NCI-H2081 (cell line): ENCODE data around the gene RAI1.

Experiments
- DNase-seq, 2 experiments: peaks; one replicate each; lab custom pipeline; 2025; lab: John Stamatoyannopoulos, UW

RAI1 gene

GRCh38 chr17:17784657-17785267 lies 103.5 kb downstream of the RAI1 start:
- DNase-seq: peak; percentile 9 to 31

GRCh38 chr17:17785407-17785806 lies 104.1 kb downstream of the RAI1 start:
- peak in 1 of 2 experiments; percentile 20 for DNase-seq

- DNase-seq: no peak
Observed at GRCh38 chr17:17786998-17787397, 105.7 kb downstream of the RAI1 start.

GRCh38 chr17:17787568-17787967 lies 106.3 kb downstream of the RAI1 start:
- no peak for DNase-seq

DNA sequence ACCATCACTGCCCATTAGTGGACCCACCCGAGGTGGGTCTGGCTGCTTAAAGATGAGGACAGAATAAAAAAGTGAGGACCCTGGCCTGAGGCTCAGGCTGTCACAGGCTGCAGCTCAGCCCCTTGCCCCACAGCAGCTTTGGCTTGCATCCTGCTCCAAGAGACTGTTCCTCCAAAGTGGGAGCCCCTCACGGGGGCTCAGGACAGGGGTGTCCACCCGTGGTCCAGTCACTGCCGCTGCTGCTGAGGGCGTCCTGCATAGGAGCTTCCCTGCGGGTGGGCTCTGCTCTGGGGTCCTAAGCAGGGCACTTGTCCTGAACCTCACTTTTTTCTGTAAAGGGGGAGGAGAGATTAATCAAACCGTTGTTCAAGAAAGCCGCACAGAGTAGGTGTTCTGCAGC lies 107.7 kb downstream of the RAI1 start:
- DNase-seq: no peak

DNA sequence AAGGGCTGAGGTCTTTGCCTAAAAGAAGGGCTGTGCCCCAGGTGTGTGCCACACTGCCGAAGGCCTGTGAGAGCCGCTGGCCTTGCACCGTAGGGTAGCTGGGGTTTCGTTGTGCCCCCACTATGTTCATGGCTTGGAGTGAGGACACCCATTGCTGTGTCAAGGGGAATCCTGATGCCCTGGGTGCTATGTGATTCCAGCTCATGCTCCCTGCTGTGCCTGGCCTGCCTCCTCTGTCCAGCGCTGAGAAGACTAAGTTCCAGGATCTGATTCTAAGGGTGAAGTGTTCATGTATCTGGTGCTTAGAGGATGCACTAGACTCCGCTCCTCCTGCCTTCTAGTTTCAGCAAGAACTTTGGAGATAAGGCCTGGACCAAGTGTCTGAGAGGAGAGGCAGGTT lies 108.2 kb downstream of the RAI1 start:
- DNase-seq: no peak

DNA sequence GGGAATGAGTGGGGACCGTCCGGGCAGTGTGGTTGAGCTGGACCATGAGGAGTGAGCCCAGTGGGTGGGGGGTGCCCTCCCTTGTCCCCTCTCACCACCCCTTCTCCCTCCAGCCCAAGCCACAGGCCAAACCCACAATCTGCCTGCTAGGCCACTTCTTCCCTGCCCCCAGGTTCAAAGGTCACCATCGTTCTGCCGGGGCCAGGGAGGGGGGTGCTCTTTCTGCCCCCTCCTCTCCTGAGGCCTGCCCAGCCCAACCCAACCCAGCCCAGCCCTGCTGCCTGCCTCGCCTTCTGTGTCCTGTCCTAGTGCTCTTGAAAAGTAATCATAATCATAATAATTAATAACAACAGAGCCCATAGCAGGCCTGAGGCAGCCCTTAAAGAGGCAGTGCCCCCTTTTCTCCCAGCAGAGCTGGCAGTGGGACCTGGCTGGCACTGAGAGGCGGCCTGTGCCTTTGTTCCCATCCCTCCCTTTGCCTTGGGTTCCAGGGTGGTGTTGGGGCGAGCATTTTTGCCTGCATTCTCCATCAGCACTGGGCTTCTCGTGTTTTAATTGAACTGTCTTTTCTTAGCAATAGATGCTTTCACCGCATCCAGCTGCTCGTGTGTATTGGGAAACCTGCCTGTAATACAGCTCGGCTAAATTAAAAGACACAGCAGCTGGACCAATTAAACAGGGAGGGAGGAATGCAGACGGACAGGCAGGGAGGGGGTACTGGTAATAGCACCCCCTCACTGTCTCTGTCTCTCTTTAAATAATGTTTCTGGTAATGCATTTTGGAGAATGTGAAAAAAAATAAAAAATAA lies 108.8 kb downstream of the RAI1 start:
- no peak for DNase-seq

DNA sequence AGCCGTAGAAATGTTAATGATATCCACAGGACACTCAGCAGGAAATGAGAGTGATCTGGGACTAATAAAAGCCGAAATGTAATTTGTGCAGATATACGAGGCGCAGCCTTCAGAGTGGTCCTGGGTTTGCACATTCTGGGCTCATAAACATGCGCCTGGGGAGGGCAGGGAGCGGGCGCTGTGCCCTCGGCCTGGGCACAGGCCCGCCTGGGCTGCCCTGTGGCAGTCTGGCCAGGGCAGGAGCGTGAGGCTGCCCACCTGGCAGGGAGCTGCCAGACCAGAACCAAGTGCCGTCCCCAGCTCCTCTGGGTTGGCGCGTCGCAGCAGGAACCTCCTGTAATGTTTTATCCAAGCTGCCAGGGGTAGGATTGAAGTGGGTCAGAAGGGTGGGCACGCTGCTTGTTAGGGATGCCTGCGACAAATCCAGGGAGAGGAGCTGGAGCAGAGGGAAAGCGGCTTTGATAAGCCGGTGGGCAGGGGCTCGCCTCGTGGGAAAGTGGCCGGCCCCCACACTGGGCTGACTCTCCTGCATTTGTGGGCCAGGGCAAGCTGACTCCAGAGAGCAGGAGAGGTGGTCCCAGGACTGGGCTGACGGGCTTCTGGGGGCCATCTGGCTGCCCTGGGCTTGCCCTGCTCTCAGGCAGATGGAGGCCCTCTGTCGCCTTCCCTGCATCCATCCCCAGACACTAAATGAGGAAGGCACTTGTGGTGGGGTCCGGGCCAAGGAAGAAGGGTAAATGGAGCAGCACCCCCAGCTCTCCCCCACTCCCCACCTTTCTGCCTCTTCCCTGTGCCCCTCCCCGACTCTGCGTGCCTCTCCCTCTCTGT lies 109.6 kb downstream of the RAI1 start:
- DNase-seq: no peak

DNA sequence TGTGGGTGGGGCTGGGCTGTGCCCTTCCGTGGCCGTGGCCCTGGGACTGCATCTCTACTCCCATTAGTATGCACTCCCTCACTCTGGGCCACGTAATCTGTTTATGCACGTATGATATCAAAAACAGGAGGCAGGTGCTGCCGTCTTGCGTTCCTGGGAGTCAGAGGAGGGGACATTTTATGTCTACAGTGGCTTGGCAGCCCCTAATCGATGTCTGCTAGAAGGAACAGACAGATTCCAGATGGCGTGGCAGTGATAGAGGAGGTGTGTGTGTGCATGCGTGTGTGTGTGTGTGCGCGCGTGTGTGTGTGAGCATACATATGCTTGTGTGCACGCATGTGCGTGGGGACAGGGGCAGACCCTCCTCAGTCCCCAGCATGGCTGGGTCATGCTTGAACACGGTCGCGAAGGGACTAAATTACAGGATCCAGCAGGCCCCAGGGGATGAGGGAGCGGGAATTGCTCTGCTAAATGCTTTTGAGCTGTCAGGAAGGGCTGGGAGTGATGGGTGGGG lies 110.8 kb downstream of the RAI1 start:
- peak in 1 of 2 experiments; percentile 27 for DNase-seq

DNA sequence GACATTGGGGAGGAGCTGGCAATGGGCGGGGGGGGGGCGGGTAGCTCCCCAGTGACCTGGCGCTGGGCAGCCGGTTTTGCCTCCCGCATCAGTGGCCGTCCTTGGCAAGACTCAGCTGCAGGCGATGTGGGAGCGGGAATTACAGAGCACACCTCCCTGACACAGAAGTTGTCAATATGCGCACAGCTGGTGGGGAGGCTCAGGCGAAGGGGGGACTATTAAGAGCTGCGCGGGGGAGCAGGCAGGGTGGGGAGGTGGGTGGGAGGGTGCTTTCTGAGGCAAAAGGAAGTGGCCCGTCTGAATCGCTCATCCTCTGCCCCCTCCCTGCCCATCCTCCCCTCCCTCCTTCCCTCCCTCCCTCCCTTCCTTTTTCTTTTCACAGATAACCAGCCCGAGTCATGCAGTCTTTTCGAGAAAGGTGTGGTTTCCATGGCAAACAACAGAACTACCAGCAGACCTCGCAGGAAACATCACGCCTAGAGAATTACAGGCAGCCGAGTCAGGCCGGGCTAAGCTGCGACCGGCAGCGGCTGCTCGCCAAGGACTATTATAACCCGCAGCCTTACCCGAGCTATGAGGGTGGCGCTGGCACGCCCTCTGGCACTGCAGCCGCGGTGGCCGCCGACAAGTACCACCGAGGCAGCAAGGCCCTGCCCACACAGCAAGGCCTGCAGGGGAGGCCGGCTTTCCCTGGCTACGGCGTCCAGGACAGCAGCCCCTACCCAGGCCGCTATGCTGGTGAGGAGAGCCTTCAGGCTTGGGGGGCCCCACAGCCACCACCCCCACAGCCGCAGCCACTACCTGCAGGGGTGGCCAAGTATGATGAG lies 111.5 kb downstream of the RAI1 start:
- peak; percentile 66 to 68 for DNase-seq

DNA sequence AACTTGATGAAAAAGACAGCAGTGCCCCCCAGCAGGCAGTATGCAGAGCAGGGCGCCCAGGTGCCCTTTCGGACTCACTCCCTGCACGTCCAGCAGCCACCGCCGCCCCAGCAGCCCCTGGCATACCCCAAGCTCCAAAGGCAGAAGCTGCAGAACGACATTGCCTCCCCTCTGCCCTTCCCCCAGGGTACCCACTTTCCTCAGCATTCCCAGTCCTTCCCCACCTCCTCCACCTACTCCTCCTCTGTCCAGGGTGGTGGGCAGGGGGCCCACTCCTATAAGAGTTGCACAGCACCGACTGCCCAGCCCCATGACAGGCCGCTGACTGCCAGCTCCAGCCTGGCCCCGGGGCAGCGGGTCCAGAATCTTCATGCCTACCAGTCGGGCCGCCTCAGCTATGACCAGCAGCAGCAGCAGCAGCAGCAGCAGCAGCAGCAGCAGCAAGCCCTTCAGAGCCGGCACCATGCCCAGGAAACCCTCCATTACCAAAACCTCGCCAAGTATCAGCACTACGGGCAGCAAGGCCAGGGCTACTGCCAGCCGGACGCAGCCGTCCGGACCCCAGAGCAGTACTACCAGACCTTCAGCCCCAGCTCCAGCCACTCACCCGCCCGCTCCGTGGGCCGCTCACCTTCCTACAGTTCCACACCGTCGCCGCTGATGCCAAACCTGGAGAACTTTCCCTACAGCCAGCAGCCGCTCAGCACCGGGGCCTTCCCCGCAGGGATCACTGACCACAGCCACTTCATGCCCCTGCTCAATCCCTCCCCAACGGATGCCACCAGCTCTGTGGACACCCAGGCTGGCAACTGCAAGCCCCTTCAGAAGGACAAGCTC lies 112.3 kb downstream of the RAI1 start:
- no peak for DNase-seq

DNA sequence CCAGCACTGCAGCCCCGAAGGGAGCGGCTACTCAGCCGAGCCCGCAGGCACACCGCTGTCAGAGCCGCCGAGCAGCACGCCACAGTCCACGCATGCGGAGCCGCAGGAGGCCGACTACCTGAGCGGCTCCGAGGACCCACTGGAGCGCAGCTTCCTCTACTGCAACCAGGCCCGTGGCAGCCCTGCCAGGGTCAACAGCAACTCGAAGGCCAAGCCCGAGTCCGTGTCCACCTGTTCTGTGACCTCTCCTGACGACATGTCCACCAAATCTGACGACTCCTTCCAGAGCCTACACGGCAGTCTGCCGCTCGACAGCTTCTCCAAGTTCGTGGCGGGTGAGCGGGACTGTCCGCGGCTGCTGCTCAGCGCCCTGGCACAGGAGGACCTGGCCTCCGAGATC lies 113.1 kb downstream of the RAI1 start:
- DNase-seq: no peak

- DNase-seq: no peak
Observed at GRCh38 chr17:17795296-17795695, 114.0 kb downstream of the RAI1 start.

DNA sequence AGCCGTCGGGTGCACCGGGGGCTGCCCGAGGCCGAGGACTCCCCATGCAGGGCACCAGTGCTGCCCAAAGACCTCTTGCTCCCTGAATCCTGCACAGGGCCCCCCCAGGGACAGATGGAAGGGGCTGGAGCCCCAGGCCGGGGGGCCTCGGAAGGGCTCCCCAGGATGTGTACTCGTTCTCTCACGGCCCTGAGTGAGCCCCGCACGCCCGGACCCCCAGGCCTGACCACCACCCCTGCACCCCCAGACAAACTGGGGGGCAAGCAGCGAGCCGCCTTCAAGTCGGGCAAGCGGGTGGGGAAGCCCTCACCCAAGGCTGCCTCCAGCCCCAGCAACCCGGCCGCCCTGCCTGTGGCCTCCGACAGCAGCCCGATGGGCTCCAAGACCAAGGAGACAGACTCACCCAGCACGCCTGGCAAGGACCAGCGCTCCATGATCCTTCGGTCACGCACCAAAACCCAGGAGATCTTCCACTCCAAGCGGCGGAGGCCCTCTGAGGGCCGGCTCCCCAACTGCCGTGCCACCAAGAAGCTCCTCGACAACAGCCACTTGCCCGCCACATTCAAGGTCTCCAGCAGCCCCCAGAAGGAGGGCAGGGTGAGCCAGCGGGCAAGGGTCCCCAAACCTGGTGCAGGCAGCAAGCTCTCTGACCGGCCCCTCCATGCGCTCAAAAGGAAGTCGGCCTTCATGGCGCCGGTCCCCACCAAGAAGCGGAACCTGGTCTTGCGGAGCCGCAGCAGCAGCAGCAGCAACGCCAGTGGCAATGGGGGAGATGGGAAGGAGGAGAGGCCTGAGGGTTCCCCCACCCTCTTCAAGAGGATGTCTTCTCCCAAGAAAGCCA lies 114.9 kb downstream of the RAI1 start:
- DNase-seq: no peak

GRCh38 chr17:17796787-17797061 lies 115.5 kb downstream of the RAI1 start:
- no peak for DNase-seq

GRCh38 chr17:17797119-17797809 lies 116.0 kb downstream of the RAI1 start:
- no peak for DNase-seq

GRCh38 chr17:17798010-17798556 lies 116.8 kb downstream of the RAI1 start:
- DNase-seq: no peak

DNA sequence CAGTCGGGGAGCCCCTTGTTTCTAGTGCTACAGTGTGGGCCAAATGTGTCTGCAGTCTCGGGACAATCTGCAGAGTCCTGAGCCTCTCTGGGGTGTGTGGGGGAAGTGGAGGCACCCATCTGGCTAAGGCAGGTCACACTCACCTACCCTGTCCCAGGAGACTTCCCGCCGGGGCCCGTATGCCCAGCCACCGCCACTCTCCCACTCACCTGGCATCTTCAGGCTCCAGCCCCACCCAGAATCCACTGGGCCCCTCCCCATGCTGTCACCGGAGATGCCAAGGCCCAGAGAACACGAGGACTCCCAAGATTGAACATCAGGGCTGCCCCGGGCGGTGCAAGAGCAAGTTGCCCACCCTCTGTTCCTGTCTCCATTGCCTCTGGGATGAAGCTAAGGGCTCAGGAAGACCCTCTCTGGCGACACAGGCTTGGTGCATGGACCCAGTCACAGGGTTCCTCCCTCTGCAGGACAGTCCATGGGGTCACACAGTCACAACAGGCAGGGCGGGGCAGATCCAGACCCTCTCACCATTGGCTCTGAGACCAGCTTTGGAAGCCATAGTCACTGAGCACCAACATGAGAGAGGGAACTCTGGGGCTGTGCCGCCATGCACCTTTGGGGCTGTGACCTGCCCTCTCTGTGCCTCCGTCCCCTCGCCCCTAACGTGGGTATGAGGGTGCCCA lies 117.5 kb downstream of the RAI1 start:
- DNase-seq: no peak
